T-helper 2 cell treated with Interferon-gamma antibody and Interleukin-4, amounts not matched to agents 100 ng/mL and 5 ng/mL, for 36 hours (primary cell): Measurements from ENCODE around the gene ABCC4. TPM values are rescaled to one million over a fixed set of nuclear protein-coding genes. Genes with fewer than 3 reads are reported as not detected.

Experiments used
- intact Hi-C: fragments of 100-400 bp; cut with micrococcal nuclease; formaldehyde crosslinking; loops from one replicate; pipeline ENCODE4 v1.15.1; 2023
- total RNA-seq: library from RNA; stranded (reverse); gene quantifications from 2 replicates; pipeline ENCODE4 v1.2.3, GENCODE V29; 2022

ABCC4 gene
- total RNA-seq, 1 donor from 2014 or later, result 7.7 TPM

GRCh38 chr13:95159458-95159857 lies 141.8 kb downstream of the ABCC4 start:
- intact Hi-C loops, result loop anchor here (10.0 kb wide), 1 partner anchor 485 kb away; no protein-coding TSS in a partner anchor

GRCh38 chr13:95156208-95156607 lies 145.0 kb downstream of the ABCC4 start:
- intact Hi-C loops, result loop anchor here (10.0 kb wide), 1 partner anchor 481 kb away; no protein-coding TSS in a partner anchor

GRCh38 chr13:95155504-95155903 lies 145.7 kb downstream of the ABCC4 start:
- intact Hi-C loops, result loop anchor here (10.0 kb wide), 1 partner anchor 481 kb away; no protein-coding TSS in a partner anchor

GRCh38 chr13:95155093-95155492 lies 146.2 kb downstream of the ABCC4 start:
- intact Hi-C loops, result loop anchor here (10.0 kb wide), 1 partner anchor 480 kb away; no protein-coding TSS in a partner anchor

- intact Hi-C loops, result loop anchor here (10.0 kb wide), 1 partner anchor 480 kb away; no protein-coding TSS in a partner anchor
Measured at GRCh38 chr13:95154413-95154886, 146.8 kb downstream of the ABCC4 start.

- intact Hi-C loops, result loop anchor here (10.0 kb wide), 1 partner anchor 479 kb away; no protein-coding TSS in a partner anchor
Measured at GRCh38 chr13:95153647-95154412, 147.4 kb downstream of the ABCC4 start.

GRCh38 chr13:95151942-95152587 lies 149.2 kb downstream of the ABCC4 start:
- intact Hi-C loops, result loop anchor here (10.0 kb wide), 1 partner anchor 477 kb away; no protein-coding TSS in a partner anchor

GRCh38 chr13:95150555-95150954 lies 150.7 kb downstream of the ABCC4 start:
- intact Hi-C loops, result loop anchor here (10.0 kb wide), 1 partner anchor 476 kb away; no protein-coding TSS in a partner anchor

GRCh38 chr13:95146486-95146885 lies 154.8 kb downstream of the ABCC4 start:
- intact Hi-C loops, result no loop called here

GRCh38 chr13:95145587-95145986 lies 155.7 kb downstream of the ABCC4 start:
- intact Hi-C loops, result no loop called here

GRCh38 chr13:95140502-95140901 lies 160.7 kb downstream of the ABCC4 start:
- intact Hi-C loops, result no loop called here

GRCh38 chr13:95138876-95139585 lies 162.2 kb downstream of the ABCC4 start:
- intact Hi-C loops, result no loop called here

- intact Hi-C loops, result no loop called here
Measured at GRCh38 chr13:95137096-95137495, 164.2 kb downstream of the ABCC4 start.

- intact Hi-C loops, result no loop called here
Measured at GRCh38 chr13:95136638-95137037, 164.6 kb downstream of the ABCC4 start.

- intact Hi-C loops, result no loop called here
Measured at GRCh38 chr13:95133498-95133897, 167.8 kb downstream of the ABCC4 start.

- intact Hi-C loops, result no loop called here
Measured at GRCh38 chr13:95129004-95129403, 172.2 kb downstream of the ABCC4 start.

GRCh38 chr13:95128045-95128643 lies 173.1 kb downstream of the ABCC4 start:
- intact Hi-C loops, result no loop called here

- intact Hi-C loops, result no loop called here
Measured at GRCh38 chr13:95124959-95125358, 176.3 kb downstream of the ABCC4 start.

GRCh38 chr13:95123726-95124125 lies 177.5 kb downstream of the ABCC4 start:
- intact Hi-C loops, result no loop called here

GRCh38 chr13:95122063-95122462 lies 179.2 kb downstream of the ABCC4 start:
- intact Hi-C loops, result no loop called here

GRCh38 chr13:95121516-95121915 lies 179.7 kb downstream of the ABCC4 start:
- intact Hi-C loops, result no loop called here
